OCI-LY3 (cell line): ENCODE results near the gene TUBGCP3.

ENCODE experiments used
- CTCF ChIP-seq: fragments of 200-600, 300-600 bp; sonication (generic); IDR thresholded peaks from 2 replicates; pipeline ENCODE4 v1.5.1; 2014; ENCODE audit warnings: antibody characterized with exemption, low read length, low read depth
- EZH2phosphoT487 ChIP-seq: fragments of 200-600 bp; shearing (Covaris generic); IDR thresholded peaks from 2 replicates; pipeline ENCODE4 v1.6.1; 2018; ENCODE audit warnings: antibody characterized with exemption, mixed run types, low read depth

- TF ChIP-seq CTCF (no peak), EZH2phosphoT487 (no peak)
These were observed 13.4 kb upstream of the TUBGCP3 start for GRCh38 chr13:112601371-112601770.
